H1 (cell line): Measurements from ENCODE around the gene CENPP. TPM values are rescaled to one million over a fixed set of nuclear protein-coding genes. Genes with fewer than 3 reads are reported as not detected.

ENCODE experiments used
- CTCF ChIA-PET: fragments of 300-600 bp; sonication (Branson Sonifier 250); formaldehyde crosslinking; loops from one replicate; lab custom pipeline; 2021; ENCODE audit not compliant: partially characterized antibody; lab: Charles Lee
- POLR2A ChIA-PET: fragments of 300-600 bp; sonication (Branson Sonifier 250); formaldehyde crosslinking; loops from one replicate; lab custom pipeline; 2021; ENCODE audit warnings: inconsistent platforms; ENCODE audit not compliant: partially characterized antibody; lab: Charles Lee
- DNase-seq, 2 experiments: peaks; one replicate each; pipeline versions ENCODE4 v3.0.0 to v3.0.0-alpha.2; 2010 to 2022; ENCODE audit warnings: low spot score in 2 of 2, low read depth in 1 of 2, mixed read lengths in 1 of 2
- FAIRE-seq: peaks from 2 replicates; lab custom pipeline; 2011; peaks lifted over from hg19 to GRCh38; lab: Jason Lieb, UNC
- H2AFZ ChIP-seq: 2 replicates; pipeline ENCODE4 v1.8.1; 2012; ENCODE audit warnings: low read length, inconsistent platforms
- H2AK5ac ChIP-seq: 2 replicates; pipeline ENCODE4 v1.6.1; 2013; ENCODE audit warnings: low read depth, low read length
- H2BK120ac ChIP-seq: replicated peaks from 2 replicates; pipeline ENCODE3; 2013; ENCODE audit warnings: low read depth, low read length, inconsistent platforms
- H2BK12ac ChIP-seq: 2 replicates; pipeline ENCODE4 v1.6.1; 2013; ENCODE audit warnings: low read depth, low read length
- H2BK15ac ChIP-seq: 2 replicates; pipeline ENCODE4 v1.6.1; 2013; ENCODE audit warnings: low read length
- H2BK20ac ChIP-seq: 2 replicates; pipeline ENCODE4 v1.6.1; 2013; ENCODE audit warnings: low read length
- H2BK5ac ChIP-seq: 2 replicates; pipeline ENCODE4 v1.6.1; 2013; ENCODE audit warnings: low read depth, low read length
- H3K14ac ChIP-seq: 2 replicates; pipeline ENCODE4 v1.6.1; 2013; ENCODE audit warnings: inconsistent platforms; ENCODE audit not compliant: insufficient read length
- H3K18ac ChIP-seq: 2 replicates; pipeline ENCODE4 v1.6.1; 2013; ENCODE audit warnings: low read length; ENCODE audit errors: extremely low read depth
- H3K23ac ChIP-seq: 2 replicates; pipeline ENCODE4 v1.6.1; 2013; ENCODE audit warnings: inconsistent platforms; ENCODE audit not compliant: insufficient read length
- H3K23me2 ChIP-seq: 2 replicates; pipeline ENCODE4 v1.6.1; 2013; ENCODE audit warnings: low read depth, low read length
- H3K27ac ChIP-seq: 2 replicates; pipeline ENCODE4 v1.6.1; 2011; ENCODE audit warnings: low read depth, low read length, inconsistent platforms
- H3K27me3 ChIP-seq, 4 experiments: replicated peaks in 1 of 4; 1 replicate in 1 of 4; 2 replicates in 3 of 4; pipeline versions ENCODE4 v1.6.1 to v1.8.1; 2011 to 2013; ENCODE audit warnings: low read length in 3 of 4, mild to moderate bottlenecking in 3 of 4, inconsistent platforms in 2 of 4, mixed read lengths in 2 of 4, moderate library complexity in 1 of 4; ENCODE audit not compliant: control insufficient read depth in 3 of 4, insufficient read depth in 3 of 4; ENCODE audit errors: extremely low read depth in 1 of 4
- H3K36me3 ChIP-seq, 4 experiments: 2 replicates each; pipeline versions ENCODE4 v1.6.1 to v1.8.1; 2011 to 2013; ENCODE audit warnings: mild to moderate bottlenecking in 4 of 4, low read length in 3 of 4, moderate library complexity in 2 of 4, control low read depth in 1 of 4, inconsistent platforms in 1 of 4; ENCODE audit not compliant: insufficient read depth in 4 of 4, control insufficient read depth in 2 of 4
- H3K4ac ChIP-seq: replicated peaks from 2 replicates; pipeline ENCODE3; 2013; ENCODE audit warnings: low read length, low read depth, mixed read lengths, inconsistent platforms; ENCODE audit not compliant: insufficient read length
- H3K4me1 ChIP-seq, 4 experiments: replicated peaks in 1 of 4; 1 replicate in 1 of 4; 2 replicates in 3 of 4; pipeline versions ENCODE4 v1.6.1 to v1.8.1; 2011 to 2013; ENCODE audit warnings: low read length in 3 of 4, inconsistent platforms in 2 of 4, mixed read lengths in 1 of 4; ENCODE audit not compliant: insufficient read depth in 4 of 4, control insufficient read depth in 3 of 4
- H3K4me2 ChIP-seq, 2 experiments: 2 replicates each; pipeline versions ENCODE4 v1.6.1 to v1.8.1; 2011 to 2013; ENCODE audit warnings: low read depth in 2 of 2, low read length in 2 of 2, control low read depth in 1 of 2, inconsistent platforms in 1 of 2, mild to moderate bottlenecking in 1 of 2; ENCODE audit not compliant: insufficient read depth in 1 of 2
- H3K4me3 ChIP-seq, 4 experiments: fragments of 200-600, 300-600 bp in 1 of 4; sonication (generic), shearing (Covaris generic), sonication (Bioruptor Twin) in 1 of 4; 2 replicates each; pipeline versions ENCODE4 v1.5.1 to v1.8.1; 2011 to 2016; ENCODE audit warnings: low read length in 4 of 4, low read depth in 3 of 4, control low read depth in 2 of 4, inconsistent platforms in 2 of 4, mild to moderate bottlenecking in 2 of 4, mixed read lengths in 1 of 4, moderate library complexity in 1 of 4; ENCODE audit not compliant: insufficient read depth in 2 of 4; ENCODE audit errors: extremely low read depth in 1 of 4
- H3K56ac ChIP-seq: replicated peaks from 2 replicates; pipeline ENCODE3; 2013; ENCODE audit warnings: low read depth, mild to moderate bottlenecking, mixed read lengths, low read length, inconsistent platforms; ENCODE audit not compliant: insufficient read length
- H3K79me1 ChIP-seq: 2 replicates; pipeline ENCODE4 v1.6.1; 2013; ENCODE audit warnings: low read depth, low read length, control low read depth
- H3K79me2 ChIP-seq, 2 experiments: 2 replicates each; pipeline versions ENCODE4 v1.6.1 to v1.8.1; 2012 to 2013; ENCODE audit warnings: low read length in 2 of 2, mild to moderate bottlenecking in 2 of 2, inconsistent platforms in 1 of 2; ENCODE audit not compliant: insufficient read depth in 2 of 2, control insufficient read depth in 1 of 2
- H3K9ac ChIP-seq, 4 experiments: replicated peaks in 1 of 4; 1 replicate in 1 of 4; 2 replicates in 3 of 4; pipeline versions ENCODE4 v1.6.1 to v1.8.1; 2011 to 2013; ENCODE audit warnings: low read depth in 3 of 4, low read length in 3 of 4, control low read depth in 2 of 4, mild to moderate bottlenecking in 2 of 4, moderate library complexity in 2 of 4, inconsistent platforms in 1 of 4; ENCODE audit errors: extremely low read depth in 1 of 4
- H3K9me3 ChIP-seq, 2 experiments: 2 replicates each; pipeline versions ENCODE4 v1.6.1 to v1.8.1; 2012 to 2013; ENCODE audit warnings: mild to moderate bottlenecking in 2 of 2, moderate library complexity in 2 of 2, control low read depth in 1 of 2, inconsistent platforms in 1 of 2, low read depth in 1 of 2, low read length in 1 of 2, mixed read lengths in 1 of 2; ENCODE audit not compliant: insufficient read depth in 2 of 2
- H4K20me1 ChIP-seq, 2 experiments: replicated peaks in 1 of 2; 2 replicates each; pipeline versions ENCODE3 to v1.8.1; 2011 to 2013; ENCODE audit warnings: inconsistent platforms in 2 of 2, low read length in 2 of 2, mild to moderate bottlenecking in 1 of 2; ENCODE audit not compliant: insufficient read depth in 2 of 2, control insufficient read depth in 1 of 2
- H4K5ac ChIP-seq: 2 replicates; pipeline ENCODE4 v1.6.1; 2013; ENCODE audit warnings: low read length, low read depth, mixed read lengths, inconsistent platforms; ENCODE audit not compliant: insufficient read length
- H4K8ac ChIP-seq: 2 replicates; pipeline ENCODE4 v1.8.0; 2013; ENCODE audit warnings: mild to moderate bottlenecking, moderate library complexity, low read length, inconsistent platforms; ENCODE audit not compliant: insufficient read depth; ENCODE audit errors: extremely low read depth
- H4K91ac ChIP-seq: replicated peaks from 2 replicates; pipeline ENCODE3; 2013; ENCODE audit warnings: low read length, mixed read lengths, inconsistent platforms; ENCODE audit not compliant: insufficient read length
- BACH1 ChIP-seq: IDR thresholded peaks from 2 replicates; pipeline ENCODE4 v1.6.1; 2012; ENCODE audit warnings: low read length, improper control_type of control experiment
- BCL11A ChIP-seq, 2 experiments: IDR thresholded peaks; one replicate each; pipeline ENCODE4 v1.6.1; 2011; ENCODE audit warnings: low read depth in 2 of 2, low read length in 2 of 2, mild to moderate bottlenecking in 2 of 2
- CHD1 ChIP-seq: IDR thresholded peaks from 2 replicates; pipeline ENCODE4 v1.6.1; 2012; ENCODE audit warnings: low read depth, low read length, improper control_type of control experiment
- CHD2 ChIP-seq: IDR thresholded peaks from 2 replicates; pipeline ENCODE4 v1.6.1; 2012; ENCODE audit warnings: low read length, improper control_type of control experiment
- CREB1 ChIP-seq: IDR thresholded peaks from 2 replicates; pipeline ENCODE4 v1.6.1; 2012; ENCODE audit warnings: inconsistent platforms
- EGR1 ChIP-seq: IDR thresholded peaks from 2 replicates; pipeline ENCODE4 v1.6.1; 2011; ENCODE audit warnings: low read depth, low read length, borderline replicate concordance
- KDM5A ChIP-seq: fragments of 200-600 bp; IDR thresholded peaks from 2 replicates; pipeline ENCODE4 v1.7.1; 2012; ENCODE audit warnings: mild to moderate bottlenecking, low read length, inconsistent platforms, mixed read lengths
- MAFK ChIP-seq: IDR thresholded peaks from 2 replicates; pipeline ENCODE4 v1.6.1; 2012; ENCODE audit warnings: low read depth, mild to moderate bottlenecking, improper control_type of control experiment, low read length
- POLR2AphosphoS5 ChIP-seq: IDR thresholded peaks from 2 replicates; pipeline ENCODE4 v1.6.1; 2011; ENCODE audit warnings: low read depth, low read length
- RBBP5 ChIP-seq: IDR thresholded peaks from 2 replicates; pipeline ENCODE4 v1.7.1; 2012; ENCODE audit warnings: low read depth, mild to moderate bottlenecking, inconsistent platforms, low read length, moderate library complexity, borderline replicate concordance
- SIN3A ChIP-seq, 2 experiments: IDR thresholded peaks in 1 of 2; conservative IDR thresholded peaks in 1 of 2; 2 replicates each; pipeline ENCODE4 v1.6.1; 2011 to 2012; ENCODE audit warnings: low read length in 2 of 2, improper control_type of control experiment in 1 of 2, low read depth in 1 of 2, mild to moderate bottlenecking in 1 of 2
- SP2 ChIP-seq: IDR thresholded peaks from 2 replicates; pipeline ENCODE4 v1.6.1; 2012; ENCODE audit warnings: mild to moderate bottlenecking, low read length, inconsistent platforms
- WGBS, 2 experiments: shearing (Covaris generic) in 1 of 2; methylation state at CpG; one replicate each; pipeline versions ENCODE4 v1.1.6 to v1.1.7; 2013 to 2015; ENCODE audit warnings: low lambda C conversion rate in 2 of 2, mixed read lengths in 2 of 2, inconsistent platforms in 1 of 2, low coverage in 1 of 2, missing lambda C conversion rate in 1 of 2; ENCODE audit not compliant: insufficient replicate concordance in 2 of 2, insufficient coverage in 1 of 2, insufficient read length in 1 of 2; ENCODE audit errors: extremely low coverage in 1 of 2, missing lambda C conversion rate in 1 of 2; 5-methylcytosine and 5-hydroxymethylcytosine counted together
- polyA plus RNA-seq, 7 experiments: library from polyadenylated mRNA; depleted of rRNA in 3 of 7; stranded (reverse) in 5 of 7; unstranded in 2 of 7; fragments of >200 nt in 5 of 7; fragments of 200-250 nt in 2 of 7; gene quantifications; 1 replicate in 5 of 7; 2 replicates in 1 of 7; 4 replicates in 1 of 7; pipeline versions ENCODE4 v1.2.1 to v1.2.3, GENCODE V29; 2011 to 2013; ENCODE audit warnings: missing spikeins in 2 of 7, mixed read lengths in 2 of 7
- total RNA-seq: library from RNA; stranded (reverse); fragmentation: NEBNext Ultra II Directional; extraction: Animal tissue kit (Norgen Biotek cat#: 25700); gene quantifications from 2 replicates; pipeline ENCODE4 v1.2.1, GENCODE V29; 2021
- TF ChIP-seq, protein P1 (sequence below), 3 experiments: IDR thresholded peaks; 1 replicate in 2 of 3; 2 replicates in 1 of 3; pipeline versions ENCODE4 v1.5.1 to v1.6.1; 2011; ENCODE audit warnings: low read length in 3 of 3, mild to moderate bottlenecking in 3 of 3, inconsistent platforms in 2 of 3, low read depth in 1 of 3, moderate library complexity in 1 of 3; ENCODE audit not compliant: insufficient read depth in 1 of 3; ENCODE audit errors: control extremely low read depth in 1 of 3

CENPP gene
- total and polyA plus RNA-seq, 2 of the 8 experiments (the other 6 are each of a cell fraction or from before 2014, with no cell fraction given) = 2.7 to 10.8 TPM

DNA sequence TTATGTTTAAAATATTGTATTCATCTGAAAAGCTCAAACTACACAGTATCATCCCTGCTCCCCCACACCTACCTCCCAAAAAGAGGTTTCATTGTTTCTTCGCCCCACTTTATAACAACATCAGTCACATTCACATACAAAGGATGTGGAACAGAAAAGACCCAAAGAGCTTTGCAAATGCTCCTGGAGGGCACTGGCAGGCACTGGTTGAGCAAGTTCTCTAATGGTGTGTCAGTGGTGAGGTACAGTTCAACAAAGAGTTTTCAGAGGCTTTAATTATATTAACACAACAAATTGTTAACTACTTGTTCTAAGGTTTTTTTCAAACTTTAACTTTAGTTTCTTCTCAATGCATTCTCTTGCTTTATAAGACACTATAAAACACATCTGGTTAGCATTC is 264.2 kb downstream of the CENPP start:
- no peak overlapping the region for H3K14ac ChIP-seq
- no peak overlapping the region for H3K18ac ChIP-seq
- no peak overlapping the region for H2BK15ac ChIP-seq
- H4K91ac ChIP-seq = no peak overlapping the region
- H3K79me1 ChIP-seq = no peaks in the 10 kb centered on the region
- H4K8ac ChIP-seq = no peak overlapping the region
- no peak overlapping the region for H4K5ac ChIP-seq
- no peak overlapping the region for H3K4me2 ChIP-seq
- DNase-seq (no peak), FAIRE-seq (no peak)
- no peak overlapping the region for H2BK120ac ChIP-seq
- H3K79me2 ChIP-seq = no peaks in the 10 kb centered on the region
- H2AFZ ChIP-seq = no peak overlapping the region
- no peaks in the 10 kb centered on the region for H3K27me3 ChIP-seq
- no peak overlapping the region for H2AK5ac ChIP-seq
- no peak overlapping the region for H3K4ac ChIP-seq
- no peak overlapping the region for H3K56ac ChIP-seq
- no peak overlapping the region for H3K27ac ChIP-seq
- WGBS, 2 experiments = 59% methylated on average over 1 of the region's 1 CpG; no CpG with 5 or more reads in 1 of the 2 experiments
- no peaks in the 10 kb centered on the region for H4K20me1 ChIP-seq
- H3K9ac ChIP-seq = no peak overlapping the region
- H3K23me2 ChIP-seq = no peaks in the 10 kb centered on the region
- CTCF ChIA-PET = interaction anchor here (0.7 to 1.4 kb wide), 3 partner anchors 51 to 451 kb away, joined by 3 read pairs; no protein-coding TSS in a partner anchor
- no peak overlapping the region for H3K4me3 ChIP-seq
- POLR2A ChIA-PET = interaction anchor here (1.0 kb wide), 1 partner anchor 300 kb away, joined by 6 read pairs; no protein-coding TSS in a partner anchor
- H2BK5ac ChIP-seq = no peak overlapping the region
- no peaks in the 10 kb centered on the region for H3K4me1 ChIP-seq
- H3K36me3 ChIP-seq = no peaks in the 10 kb centered on the region
- no peak overlapping the region for H3K23ac ChIP-seq
- H3K9me3 ChIP-seq = no peaks in the 10 kb centered on the region
- no peak overlapping the region for H2BK20ac ChIP-seq
- no peak overlapping the region for H2BK12ac ChIP-seq
- TF ChIP-seq SP2 = no peak
- TF ChIP-seq RBBP5 = no peak
- TF ChIP-seq CREB1 = no peak
- no peak for TF ChIP-seq SIN3A (conservative IDR thresholded peaks at IDR 0.05 in 1 of 2, IDR thresholded peaks at IDR 0.05 in 1 of 2; ENCODE audit: low read depth in 1 of 2, low read length in 2 of 2)
- no peak for TF ChIP-seq POLR2AphosphoS5
- TF ChIP-seq BACH1 = no peak
- TF ChIP-seq BCL11A (IDR thresholded peaks at IDR 0.05; ENCODE audit: low read depth in 2 of 2, low read length in 2 of 2) = no peak
- TF ChIP-seq, protein P1, sequence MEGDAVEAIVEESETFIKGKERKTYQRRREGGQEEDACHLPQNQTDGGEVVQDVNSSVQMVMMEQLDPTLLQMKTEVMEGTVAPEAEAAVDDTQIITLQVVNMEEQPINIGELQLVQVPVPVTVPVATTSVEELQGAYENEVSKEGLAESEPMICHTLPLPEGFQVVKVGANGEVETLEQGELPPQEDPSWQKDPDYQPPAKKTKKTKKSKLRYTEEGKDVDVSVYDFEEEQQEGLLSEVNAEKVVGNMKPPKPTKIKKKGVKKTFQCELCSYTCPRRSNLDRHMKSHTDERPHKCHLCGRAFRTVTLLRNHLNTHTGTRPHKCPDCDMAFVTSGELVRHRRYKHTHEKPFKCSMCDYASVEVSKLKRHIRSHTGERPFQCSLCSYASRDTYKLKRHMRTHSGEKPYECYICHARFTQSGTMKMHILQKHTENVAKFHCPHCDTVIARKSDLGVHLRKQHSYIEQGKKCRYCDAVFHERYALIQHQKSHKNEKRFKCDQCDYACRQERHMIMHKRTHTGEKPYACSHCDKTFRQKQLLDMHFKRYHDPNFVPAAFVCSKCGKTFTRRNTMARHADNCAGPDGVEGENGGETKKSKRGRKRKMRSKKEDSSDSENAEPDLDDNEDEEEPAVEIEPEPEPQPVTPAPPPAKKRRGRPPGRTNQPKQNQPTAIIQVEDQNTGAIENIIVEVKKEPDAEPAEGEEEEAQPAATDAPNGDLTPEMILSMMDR (IDR thresholded peaks at IDR 0.05; ENCODE audit: control extremely low read depth in 1 of 3, insufficient read depth in 1 of 3, low read depth in 1 of 3, low read length in 3 of 3) = no peak
- TF ChIP-seq KDM5A = no peak
- no peak for TF ChIP-seq EGR1
- TF ChIP-seq CHD2 = no peak
- TF ChIP-seq MAFK = no peak
- no peak for TF ChIP-seq CHD1
